ENCODE data around the gene ITGA6.
A peak's percentile ranks its signal among the peaks of the same experiment; 100 is the strongest.

ITGA6 gene

DNA sequence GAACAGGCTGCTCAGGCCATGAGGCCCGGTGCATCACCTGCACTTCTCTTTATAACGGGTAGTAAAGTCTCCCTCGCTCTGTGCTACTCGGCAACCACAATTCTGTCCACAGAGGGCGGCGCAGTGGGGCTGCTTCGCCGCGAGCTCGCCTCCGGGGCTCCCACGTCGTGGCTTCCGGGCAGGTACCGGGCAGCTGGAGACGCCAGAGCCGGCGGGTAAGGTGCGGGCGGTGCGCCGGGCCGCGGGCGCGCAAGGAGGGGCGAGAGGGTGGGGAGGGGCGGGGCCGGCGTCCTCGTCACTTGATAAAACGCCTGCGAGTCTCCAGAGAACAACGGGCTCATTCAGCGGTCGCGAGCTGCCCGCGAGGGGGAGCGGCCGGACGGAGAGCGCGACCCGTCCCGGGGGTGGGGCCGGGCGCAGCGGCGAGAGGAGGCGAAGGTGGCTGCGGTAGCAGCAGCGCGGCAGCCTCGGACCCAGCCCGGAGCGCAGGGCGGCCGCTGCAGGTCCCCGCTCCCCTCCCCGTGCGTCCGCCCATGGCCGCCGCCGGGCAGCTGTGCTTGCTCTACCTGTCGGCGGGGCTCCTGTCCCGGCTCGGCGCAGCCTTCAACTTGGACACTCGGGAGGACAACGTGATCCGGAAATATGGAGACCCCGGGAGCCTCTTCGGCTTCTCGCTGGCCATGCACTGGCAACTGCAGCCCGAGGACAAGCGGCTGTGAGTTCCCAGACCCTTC is at the start of gene ITGA6:
ITGA6 (plus strand) TSS at position 331 of the 734 bp plus-strand sequence.
- DNase-seq (ENCODE audit: low read depth) = peak; percentile 69

DNA sequence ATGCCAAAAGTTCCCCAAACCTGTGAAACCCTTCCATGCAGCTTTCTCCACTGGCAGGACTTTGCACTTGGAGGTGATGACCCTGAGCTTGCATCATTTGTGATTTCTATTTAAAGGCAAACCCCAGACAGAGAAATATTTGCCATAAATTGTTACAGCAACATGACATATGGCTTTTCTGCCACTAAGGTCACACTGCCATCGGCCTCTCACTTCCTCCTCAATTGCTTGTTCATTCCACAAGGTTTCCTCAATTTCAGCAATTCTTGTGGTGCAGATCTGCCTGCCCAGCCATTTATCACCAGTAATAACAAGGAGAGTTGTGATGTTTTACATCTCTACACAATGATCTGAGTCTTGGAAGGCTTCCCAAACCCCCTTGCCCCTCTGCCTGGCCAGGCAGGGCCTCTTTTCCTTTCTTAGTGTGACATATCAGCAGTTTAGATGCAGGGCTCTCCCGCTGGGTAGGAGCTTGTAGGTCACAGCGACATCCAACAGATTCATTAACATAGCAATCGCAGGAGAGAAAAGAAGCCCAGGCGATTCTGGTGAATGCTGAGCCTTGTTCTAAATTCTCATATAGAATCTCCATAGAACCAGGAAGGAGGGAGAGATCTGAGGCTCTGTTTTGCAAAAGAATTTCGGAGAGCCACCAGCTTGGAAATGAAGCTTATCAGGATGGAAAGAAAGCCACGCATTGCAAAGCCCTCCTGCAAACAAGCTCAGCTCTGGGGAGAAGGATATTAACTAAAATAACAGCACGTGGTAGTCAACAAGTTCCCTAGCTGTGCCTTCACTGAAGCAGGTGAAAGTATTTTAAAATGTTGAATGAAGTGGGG is 46.7 kb upstream of the ITGA6 start:
- no peak for DNase-seq (ENCODE audit: low read depth)

DNA sequence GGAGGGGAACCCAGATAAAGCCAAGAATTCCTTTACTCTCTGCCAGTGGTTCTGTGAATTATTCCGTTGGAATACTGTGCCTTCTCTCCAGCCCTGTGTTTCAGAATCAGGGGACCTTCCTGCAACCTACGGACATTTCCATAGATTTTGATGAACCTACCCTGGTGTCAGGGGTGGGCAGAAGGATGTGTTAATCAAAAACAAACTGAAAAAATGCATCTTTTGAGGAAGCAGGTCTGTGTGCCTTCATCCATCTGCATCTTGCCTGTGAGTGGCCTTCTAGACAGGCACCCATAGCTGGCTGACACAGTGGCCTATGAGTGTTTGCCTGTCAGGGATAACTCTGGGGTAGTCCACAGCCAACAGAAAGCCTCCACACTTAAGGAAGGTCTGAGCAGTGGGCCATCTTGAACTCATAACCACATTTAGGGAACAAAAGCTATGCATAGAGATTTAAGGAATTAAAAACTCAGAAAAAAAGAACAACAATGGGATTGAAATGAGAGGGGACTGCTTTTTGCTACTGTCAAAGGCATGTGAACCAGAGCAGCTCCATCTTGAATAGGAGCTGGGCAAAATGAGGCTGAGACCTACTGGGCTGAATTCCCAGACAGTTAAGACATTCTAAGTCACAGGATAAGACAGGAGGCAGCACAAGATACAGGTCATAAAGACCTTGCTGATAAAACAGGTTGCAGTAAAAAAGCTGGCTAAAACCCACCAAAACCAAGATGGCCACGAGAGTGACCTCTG is 45.9 kb upstream of the ITGA6 start:
- no peak for DNase-seq (ENCODE audit: low read depth)

DNA sequence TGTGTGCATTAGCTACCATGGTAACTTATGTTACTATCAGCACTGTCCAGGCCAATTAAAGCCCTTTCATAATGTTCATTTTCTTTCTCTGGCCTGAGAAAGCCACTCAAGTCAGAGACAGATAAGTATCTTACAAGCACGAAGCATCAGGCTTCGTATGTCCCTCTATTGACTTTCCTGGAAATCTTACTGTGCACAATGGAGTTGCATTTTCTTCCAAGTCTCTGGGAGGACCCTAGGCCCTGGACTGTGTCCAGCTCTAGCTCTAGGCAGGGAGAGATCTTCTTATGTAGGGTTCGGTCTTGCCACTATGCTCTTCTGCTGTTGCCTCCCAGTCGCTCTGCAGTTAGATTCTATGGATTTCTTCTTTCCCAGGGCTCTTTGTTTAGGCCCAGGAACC is 40.0 kb upstream of the ITGA6 start:
- DNase-seq (ENCODE audit: low read depth) = no peak

DNA sequence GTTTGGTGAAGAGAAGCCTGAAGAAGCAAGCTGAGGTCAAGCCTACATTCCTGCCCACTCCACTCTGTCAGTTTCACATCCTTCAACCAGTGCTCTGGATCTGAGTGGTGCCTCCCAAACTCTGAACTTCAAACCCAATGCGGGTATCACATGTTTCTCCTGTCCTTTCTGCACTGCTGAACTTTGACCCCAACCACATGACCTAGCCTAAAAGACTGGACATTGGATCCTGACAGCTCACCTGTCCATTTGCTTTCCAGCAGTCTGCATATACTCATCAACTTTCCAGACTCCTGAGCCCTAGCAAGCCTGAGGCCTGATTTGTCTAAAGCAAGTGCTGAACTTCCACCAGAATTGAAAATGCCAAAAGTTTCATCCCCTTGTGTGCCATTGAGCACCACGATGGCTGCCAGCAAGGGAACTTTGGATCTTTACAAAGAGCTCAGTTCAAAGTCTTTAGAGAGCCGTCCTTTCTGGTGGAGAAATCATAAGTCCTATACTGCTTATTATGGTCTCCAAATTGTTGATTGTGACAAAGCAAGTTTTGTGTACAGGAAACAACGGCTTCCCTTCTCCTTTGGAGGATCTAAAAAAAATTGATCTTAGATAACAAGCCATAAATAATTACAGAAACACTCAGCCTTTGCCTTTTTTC is 37.6 kb upstream of the ITGA6 start:
- DNase-seq (ENCODE audit: low read depth) = no peak

DNA sequence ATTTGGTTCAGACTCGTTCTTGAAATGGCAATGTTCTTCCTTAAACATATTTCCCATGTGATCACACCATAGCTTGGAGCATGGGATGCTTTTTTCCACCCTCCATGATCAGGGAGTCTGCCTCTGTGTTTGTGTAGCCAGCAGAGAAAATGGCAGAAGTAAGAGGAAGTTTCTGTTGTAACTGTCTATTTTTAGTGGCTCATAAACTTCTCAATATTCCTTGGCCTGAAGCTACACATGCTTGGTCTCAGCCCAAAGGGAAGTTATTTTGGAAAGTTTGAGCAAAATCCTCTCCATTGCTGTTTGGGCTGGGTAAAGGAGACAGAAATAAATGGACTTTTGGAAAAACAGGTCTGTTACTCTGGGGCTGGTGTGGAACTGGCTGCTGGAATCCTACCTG is 33.4 kb upstream of the ITGA6 start:
- DNase-seq (ENCODE audit: low read depth) = no peak

DNA sequence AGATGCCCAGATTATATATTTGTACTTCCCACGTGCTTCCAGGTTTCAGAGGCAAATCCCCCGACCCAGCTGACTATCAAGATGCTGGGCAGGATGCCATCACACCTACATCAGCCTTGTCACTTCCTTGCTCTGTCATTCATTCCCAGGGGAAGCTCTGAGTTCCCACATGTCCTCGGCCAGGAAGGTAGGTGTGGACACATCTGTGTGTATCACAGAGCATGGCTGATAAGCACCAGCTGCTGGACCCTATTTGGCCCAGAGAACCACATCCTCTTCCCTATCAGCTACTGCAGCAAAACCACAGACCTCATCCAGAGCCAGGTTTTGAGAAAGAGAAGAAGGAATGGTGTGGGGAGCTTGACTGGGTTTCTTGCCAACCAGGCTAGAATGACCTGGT is 31.9 kb upstream of the ITGA6 start:
- no peak for DNase-seq (ENCODE audit: low read depth)

DNA sequence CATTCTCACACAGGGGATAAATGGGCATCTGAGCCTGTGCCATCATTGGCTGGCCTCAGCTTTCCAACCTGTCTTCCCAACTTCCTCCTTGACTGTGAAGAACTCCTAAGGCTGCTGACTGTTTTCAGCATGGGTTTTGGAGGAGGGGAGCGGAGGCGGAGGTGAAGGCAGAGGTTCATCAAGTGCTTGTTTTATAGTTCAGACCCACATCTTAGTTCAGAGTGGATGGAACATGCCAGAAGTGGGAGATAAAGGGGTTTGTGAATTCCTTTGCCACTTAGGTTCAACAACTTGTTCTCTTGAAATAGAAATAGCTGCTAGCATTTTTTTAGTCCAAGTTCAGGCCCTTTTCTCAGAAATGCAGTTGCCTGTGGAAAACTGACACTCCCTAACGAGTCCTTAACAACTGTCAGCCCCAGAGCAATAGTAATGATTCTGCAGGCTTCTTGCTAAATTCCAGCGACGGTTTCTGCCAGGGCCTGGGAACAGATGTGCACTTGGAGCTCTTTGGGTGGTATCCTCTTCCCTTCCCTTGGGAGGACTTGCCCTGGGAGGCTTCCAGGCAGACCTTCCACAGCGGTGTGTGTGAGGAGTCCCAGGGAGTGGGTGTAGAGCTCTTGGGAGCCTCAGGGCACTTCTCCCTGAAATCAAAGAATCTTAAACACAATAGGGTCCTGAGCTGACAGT is 30.1 kb upstream of the ITGA6 start:
- DNase-seq (ENCODE audit: low read depth) = no peak

DNA sequence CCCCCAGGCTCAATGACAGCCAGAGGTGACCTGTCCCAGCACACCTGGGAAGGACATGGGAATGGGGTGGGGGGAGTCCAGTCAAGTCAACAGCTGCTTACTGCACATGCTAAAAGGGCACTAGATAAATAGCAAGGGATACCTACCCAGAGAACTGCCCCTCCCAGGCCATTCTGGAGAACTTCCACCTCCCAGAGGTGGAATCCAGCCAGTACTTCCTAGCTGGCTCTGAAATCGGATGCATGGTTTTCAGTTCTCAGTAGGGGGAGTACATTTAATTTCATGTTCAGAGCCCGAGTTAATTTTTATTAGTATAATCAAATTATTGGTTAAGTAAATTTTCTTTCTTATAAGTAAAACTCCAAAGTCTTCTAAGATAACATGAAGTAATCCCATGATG is 28.9 kb upstream of the ITGA6 start:
- no peak for DNase-seq (ENCODE audit: low read depth)

DNA sequence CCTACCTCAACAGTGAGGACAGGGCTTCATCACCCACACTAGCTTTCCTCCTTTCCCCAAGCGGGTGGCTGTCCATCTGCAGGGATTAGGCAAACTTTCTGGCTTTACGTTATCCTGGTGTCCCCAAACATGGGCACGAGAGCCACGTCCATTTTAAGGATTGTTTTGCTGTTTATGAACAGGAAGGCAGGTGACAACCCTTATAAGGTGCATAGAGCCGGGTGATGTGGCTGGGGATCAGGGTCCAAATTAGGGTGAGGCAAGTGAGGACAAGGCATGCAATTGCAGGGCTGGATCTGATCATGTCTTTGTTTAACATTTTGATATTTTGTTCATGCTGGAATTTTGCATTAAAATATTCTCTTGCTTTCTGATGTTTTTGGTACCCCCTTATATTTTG is 27.6 kb upstream of the ITGA6 start:
- DNase-seq (ENCODE audit: low read depth) = no peak

DNA sequence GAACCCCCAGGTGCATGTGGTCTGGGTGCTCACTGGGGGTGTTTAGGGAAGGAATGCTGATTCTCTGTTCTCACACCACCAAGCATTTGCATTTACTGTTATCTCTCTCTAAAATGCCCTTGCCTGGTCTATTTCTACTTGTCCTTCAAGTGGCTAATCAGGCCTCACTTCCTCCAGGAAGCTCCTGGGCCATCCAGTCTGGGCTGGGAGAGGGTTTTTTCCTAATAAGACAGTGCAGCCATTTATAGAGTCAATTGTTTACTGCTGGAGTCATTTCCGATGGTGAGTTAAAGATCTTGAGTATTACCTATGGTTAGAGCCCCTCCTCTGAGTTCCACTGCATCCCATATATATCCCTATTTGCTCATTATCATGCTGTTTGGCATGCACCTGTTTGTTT is 25.2 kb upstream of the ITGA6 start:
- DNase-seq (ENCODE audit: low read depth) = no peak

DNA sequence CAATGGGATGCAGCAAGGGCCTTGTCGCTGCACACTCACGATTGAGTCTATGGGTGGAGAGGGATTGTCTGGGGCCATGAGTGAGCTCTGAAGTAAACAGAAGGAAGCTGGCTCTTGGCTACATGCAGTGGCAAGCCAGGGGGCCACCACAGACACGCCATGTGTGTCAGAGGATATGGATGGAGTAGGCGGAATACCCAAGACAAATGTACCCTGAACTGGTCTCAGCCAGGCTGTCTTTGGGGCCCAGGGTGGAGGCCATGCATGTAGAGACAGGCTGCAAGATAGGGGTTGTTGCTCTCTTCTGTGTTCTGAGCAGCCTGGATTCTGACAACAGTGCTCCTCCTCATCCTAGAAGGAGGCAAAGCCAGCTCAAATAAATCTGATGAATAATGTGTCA is 24.0 kb upstream of the ITGA6 start:
- no peak for DNase-seq (ENCODE audit: low read depth)

DNA sequence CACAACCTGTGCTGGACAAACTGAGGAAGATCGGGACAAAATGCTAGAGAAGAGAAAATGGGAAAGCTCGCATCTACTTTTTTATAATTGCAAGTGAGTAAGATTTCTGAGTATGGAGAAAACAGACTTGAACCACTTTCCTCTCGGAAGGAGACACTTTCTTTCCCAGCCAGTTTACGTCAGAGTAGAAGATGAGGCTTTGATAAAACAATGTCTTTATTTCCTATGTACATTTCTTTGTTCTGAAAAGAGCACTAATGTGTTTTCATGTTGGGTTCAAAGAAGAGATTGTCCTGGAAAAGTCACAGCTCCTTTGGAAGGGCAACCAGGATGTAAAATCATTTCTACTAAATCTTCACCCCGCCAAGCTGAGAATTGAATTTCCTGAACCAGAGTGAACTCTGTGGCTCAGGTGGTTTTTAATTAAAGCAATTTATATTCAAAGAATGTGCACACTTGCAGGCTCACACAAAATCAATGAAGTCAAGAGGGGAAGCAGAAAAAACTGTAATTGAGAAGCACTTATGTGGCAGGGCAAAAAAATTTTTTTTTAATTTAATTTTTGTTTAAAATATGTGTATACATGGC is 23.4 kb upstream of the ITGA6 start:
- no peak for DNase-seq (ENCODE audit: low read depth)

DNA sequence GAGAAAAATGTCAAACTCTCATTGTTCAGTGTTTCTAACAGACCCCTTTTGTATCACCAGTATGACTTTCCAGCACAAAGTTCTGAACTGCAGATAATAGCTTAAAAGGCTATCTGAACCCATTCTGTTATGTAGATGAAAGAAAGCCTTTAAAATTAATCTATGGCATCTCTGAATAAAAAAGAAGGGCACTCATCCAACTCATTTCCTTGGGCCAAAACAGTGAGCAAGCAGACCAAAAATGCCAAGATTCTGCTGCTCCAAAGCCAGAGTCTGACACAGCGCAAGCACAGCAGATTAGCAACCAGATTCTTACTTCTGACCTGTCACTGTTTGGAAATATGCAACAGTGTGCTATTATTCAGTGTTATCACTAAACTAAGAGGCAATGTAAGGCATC is 22.6 kb upstream of the ITGA6 start:
- DNase-seq (ENCODE audit: low read depth) = no peak

DNA sequence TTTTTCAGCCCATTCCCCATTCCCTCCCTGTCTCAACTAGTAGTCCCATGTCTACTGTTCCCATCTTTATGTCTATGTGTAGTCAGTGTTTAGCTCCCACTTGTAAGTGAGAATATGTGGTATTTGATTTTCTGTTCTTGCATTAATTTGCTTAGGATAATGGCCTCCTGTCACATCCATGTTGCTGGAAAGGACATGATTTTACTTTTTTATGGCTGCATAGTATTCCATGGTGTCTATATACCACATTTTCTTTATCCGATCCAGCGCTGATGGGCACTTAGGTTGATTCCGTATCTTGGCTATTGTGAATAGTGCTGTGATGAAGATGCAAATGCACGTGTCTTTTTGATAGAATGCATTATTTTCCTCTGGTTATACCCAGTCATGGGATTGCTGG is 21.7 kb upstream of the ITGA6 start:
- no peak for DNase-seq (ENCODE audit: low read depth)

DNA sequence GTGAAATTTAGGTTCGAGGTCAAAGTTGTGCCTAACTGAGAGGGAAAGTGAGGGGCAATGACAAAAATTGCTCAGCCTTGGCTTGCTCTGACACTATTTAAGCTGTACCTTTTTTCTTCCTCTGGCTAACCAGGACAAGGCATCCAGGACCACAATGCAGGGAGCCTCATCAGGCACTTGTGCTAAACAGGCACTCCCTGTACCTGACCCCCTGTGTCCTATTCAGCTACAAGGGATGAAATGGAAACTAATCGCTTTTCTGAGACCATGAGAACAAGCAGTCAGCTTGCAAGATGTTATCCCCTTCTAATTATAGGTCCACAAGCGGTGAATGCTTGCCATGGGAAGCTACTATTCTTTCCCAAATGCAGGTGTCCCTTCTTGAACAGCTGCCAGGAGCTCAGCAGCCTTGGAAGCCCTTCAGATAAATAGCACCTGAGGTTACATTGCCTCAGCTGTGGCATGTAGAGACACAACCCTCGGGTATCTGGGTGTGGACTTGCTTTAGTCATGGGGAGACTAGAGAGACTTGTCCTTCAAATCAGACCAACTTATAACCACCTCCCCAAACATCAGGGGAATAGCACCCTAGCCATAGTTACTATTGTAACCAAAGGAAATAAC is 19.1 kb upstream of the ITGA6 start:
- DNase-seq (ENCODE audit: low read depth) = no peak

DNA sequence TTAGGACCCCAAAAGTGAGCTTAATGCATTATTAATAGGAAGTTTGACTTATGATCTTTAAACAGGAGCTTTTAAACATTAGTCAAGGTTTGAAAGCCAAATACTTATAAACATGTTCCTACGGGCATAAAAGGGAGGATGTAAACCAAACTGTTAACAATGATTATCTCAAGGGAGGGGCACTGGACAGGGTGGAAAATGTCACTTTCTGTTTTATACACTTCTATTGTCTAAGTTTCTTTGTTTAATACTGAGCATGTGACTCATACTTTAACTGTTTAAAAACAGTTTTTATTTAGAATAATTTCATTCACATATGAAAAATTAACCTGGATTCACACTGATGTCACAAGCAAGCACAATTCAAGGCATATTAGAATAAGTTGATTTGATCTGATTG is 18.3 kb upstream of the ITGA6 start:
- no peak for DNase-seq (ENCODE audit: low read depth)

DNA sequence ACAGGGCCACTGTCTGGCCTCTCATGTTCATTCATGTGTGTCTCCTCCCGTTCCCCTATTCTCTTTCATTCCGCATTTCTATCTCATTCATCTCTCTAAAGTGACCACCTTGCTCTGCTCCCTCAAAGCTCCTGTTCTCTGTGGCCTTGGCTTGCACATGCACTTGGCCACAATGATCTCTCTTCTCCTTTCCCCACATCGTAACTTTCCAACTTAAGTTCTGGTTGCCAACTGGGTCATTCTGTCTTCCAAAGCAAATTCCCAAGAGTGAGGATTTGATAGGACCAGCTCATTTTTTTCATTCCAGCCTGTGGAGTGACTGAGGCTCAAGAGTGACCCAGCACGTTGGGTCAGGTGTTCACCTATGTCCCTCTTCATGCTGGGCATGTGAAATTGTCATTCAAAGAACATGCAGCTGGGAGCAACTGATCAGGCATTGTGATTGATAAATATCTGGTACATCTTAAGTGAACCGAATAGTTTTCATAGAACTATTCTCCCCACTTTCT is 14.3 kb upstream of the ITGA6 start:
- no peak for DNase-seq (ENCODE audit: low read depth)

DNA sequence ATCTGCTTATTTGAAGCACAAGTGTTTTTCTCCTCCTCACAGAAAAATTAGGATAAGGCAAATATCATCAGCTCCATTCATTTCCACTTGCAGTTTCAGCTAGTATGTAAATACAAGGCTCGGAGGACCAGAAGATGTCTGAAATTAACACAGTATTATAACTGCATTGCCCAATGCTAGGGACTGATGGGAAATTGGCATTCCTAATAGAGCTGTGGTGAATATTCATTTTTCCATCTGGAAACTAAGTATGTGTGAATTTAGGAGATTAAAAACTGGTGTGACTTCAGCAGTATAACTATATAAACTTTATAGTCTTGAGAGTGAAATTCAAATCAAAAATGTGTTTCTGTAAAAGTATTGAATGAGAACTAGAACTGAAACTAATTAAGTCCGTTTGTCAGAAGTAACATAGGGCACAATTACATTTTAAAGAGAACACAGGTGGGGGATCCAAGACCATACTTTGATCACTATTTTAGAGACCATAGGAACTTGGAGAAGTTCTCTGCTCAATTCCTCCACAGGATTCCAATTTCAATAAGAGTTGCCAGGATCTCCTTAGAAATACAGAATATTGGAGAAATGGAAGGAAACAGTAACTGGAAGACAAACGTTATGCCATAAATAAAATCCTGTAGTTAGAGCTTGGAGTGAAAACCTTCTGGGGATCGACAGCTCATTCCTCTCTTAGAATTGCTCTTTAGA is 12.1 kb upstream of the ITGA6 start:
- DNase-seq (ENCODE audit: low read depth) = no peak

DNA sequence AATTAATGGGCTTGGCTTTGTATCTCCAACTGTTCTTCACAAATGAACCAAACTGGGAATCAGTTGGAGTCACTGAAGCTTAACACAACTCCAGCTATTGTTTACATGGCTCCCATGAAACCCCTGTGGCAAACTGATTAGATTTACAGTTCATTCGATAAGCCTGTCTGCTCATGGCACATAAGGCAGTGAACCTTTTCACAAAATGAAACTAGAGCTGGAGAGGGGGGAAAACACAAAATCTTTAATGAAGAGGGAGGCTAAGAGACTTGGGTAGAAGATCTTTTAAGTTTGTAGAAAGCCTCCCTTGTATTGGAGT is 11.6 kb upstream of the ITGA6 start:
- DNase-seq (ENCODE audit: low read depth) = no peak
